Fibroblast of the aortic adventitia (primary cell): ENCODE data around the gene PIEZO1. TPM values are rescaled to one million over a fixed set of nuclear protein-coding genes. Genes with fewer than 3 reads are reported as not detected.

Experiments
- DNase-seq: peaks from one replicate; pipeline ENCODE4 v3.0.0-alpha.2; 2010; ENCODE audit warnings: low read depth
- H3K4me3 ChIP-seq: 2 replicates; pipeline ENCODE4 v1.5.1; 2011; ENCODE audit warnings: low read depth, mild to moderate bottlenecking, control low read depth, low read length, moderate library complexity
- CTCF ChIP-seq: IDR thresholded peaks from 2 replicates; pipeline ENCODE4 v1.5.1; 2011; ENCODE audit warnings: mild to moderate bottlenecking, low read length, control low read depth, inconsistent platforms; ENCODE audit not compliant: insufficient read depth
- total RNA-seq: library from RNA; depleted of rRNA; stranded (reverse); fragments of >200 nt; gene quantifications from 2 replicates; pipeline ENCODE4 v1.2.3, GENCODE V29; 2012; ENCODE audit warnings: low replicate concordance

The PIEZO1 gene
- total RNA-seq, 1 donor = 143 TPM

GRCh38 chr16:88686439-88687253 lies 98.4 kb downstream of the PIEZO1 start, which contains the start of gene SNAI3:
Gene SNAI3 (minus strand): TSS chr16:88686507. CDS start chr16:88686406, 101 bp downstream.
- no peak for DNase-seq
- H3K4me3 ChIP-seq = peak within 1 kb of the TSS; percentile 52
- TF ChIP-seq CTCF = no peak

DNA sequence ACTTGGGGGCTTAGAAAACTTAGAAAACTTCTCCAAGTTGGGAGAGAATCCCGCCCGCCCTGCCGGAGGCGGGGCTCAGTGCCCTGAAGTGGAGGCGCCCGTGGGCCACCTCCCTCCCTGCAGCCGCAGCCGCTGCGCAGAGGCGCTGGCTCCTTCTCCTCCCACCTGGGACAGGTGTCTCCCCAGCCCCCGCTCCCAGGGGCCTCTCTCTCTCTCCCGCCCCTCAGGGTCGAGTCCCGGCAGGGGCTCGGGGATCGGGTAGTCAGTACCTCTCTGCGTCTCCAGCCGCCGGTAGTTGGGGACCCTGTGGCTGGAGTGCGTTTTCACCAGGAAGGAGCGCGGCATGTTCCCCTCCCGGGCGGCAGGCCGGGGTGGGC lies 99.0 kb downstream of the PIEZO1 start:
- no peak for DNase-seq
- TF ChIP-seq CTCF = no peak
- H3K4me3 ChIP-seq = peak overlapping the region; percentile 52

DNA sequence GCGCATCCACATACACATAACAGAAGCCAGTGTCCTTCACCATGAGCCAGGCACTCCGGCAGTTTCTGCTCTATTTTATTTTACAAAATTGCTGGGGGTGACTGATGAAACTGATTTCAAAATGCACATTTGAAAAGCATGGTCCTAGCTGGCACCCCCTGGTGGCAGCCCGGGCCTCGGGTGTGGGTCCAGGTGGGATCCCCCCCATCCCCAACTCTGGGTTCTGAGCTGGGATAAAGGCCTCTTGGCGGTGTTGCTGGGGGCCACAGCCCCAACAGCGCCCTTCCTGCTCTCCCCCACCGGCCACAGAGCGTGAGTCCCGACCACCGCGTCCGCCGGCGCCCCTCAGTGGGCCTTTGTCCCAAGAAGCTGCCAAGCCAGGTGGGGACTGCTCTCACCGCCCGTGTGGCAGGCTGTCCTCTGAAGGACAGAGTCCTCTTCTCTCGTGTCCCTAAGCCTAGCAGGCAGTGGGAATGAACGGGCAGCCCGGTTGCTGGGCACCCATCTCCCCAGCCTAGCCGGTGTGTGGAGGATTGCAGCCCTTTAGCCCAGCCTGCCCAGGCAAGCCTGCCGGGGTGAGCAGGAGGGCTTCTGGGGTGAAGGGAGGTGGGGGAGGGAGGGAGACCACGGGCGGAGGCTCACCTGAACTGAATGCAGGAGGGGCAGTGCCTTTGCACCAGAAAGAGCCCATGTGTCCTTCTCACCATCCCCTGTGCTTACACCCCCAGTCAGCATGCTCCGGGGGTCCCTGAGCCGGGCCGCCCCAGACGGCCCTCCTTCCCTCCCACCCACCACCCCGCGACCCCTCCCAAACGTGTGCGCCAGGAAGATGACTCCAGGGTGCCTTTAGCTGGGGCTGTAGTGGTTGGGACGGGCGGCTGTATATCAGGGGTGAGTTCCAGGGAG lies 99.6 kb downstream of the PIEZO1 start:
- no peak overlapping the region for H3K4me3 ChIP-seq
- TF ChIP-seq CTCF = peak; percentile 77
- DNase-seq = peak; percentile 62

DNA sequence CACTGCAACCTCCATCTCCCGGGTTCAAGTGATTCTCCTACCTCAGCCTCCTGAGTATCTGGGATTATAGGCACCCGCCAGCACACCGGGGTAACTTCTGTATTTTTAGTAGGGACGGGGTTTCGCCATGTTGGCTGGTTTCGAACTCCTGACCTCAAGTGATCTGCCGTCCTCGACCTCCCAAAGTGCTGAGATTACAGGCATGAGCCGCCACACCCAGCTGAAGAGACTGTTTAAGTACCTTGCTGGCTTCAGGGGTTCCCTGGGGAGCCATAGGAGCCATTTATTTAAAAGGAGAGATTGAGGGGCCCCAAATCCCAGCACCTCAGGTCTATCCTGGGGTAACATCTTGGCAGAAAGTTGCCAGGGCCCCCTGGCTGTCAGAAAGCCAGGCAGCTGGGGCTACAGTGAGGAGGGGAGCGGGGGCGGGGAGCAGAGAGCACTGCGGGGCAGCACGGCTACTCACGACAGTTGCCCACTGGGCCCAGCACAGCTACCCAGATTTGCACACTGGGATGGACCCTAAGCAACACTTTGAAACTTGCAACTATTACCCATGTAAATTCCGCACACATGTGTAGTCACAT lies 100.4 kb downstream of the PIEZO1 start:
- no peak for DNase-seq
- TF ChIP-seq CTCF = no peak

DNA sequence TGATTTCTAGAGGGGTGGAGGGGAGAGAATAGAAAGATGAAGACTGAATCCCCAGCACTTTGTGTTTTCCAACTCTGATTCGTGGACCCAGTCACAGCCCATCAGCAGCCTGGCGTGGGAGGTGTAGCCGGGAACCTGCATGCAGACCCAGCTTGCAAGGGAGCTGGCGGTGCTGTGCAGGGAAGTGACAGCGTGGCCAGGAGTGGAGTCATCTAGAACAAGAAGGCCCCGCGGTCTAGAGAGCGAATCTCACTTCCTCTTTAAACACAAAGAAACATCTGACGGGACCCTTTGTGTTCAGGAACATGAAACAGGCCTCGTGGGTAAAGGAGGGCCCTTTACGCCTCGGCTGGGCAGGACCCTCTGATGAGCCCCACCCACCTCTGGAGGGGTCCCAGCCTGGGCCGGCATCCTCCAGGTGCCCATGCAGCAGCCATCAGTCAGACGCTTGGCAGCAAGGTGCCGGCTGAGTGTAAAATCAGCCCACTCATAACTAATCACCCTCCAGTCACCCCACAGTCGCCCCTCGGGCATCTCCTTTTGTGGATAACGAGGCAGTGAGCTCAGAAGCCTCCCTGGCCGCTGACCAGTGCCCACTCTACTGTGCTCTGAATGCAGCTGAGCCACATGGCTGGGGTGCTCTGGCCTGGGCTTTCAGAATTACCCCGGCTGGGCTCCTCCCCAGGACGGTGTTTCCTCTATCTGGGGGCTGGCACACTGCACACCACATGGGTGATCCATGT lies 103.1 kb downstream of the PIEZO1 start:
- no peak overlapping the region for H3K4me3 ChIP-seq
- no peak for DNase-seq
- no peak for TF ChIP-seq CTCF

More for the DNA sequence above, 100.4 kb downstream of the PIEZO1 start:
- no peak overlapping the region for H3K4me3 ChIP-seq

- no peak for DNase-seq
- H3K4me3 ChIP-seq = no peak overlapping the region
- TF ChIP-seq CTCF = no peak
Observed at GRCh38 chr16:88681084-88681680, 103.8 kb downstream of the PIEZO1 start.
